SK-N-SH treated with all-trans-retinoic acid at 6 μM for 48 hours (cell line): ENCODE results near the gene RUNX3.

Experiments
- GLIS3 ChIP-seq: fragments of 250-450 bp; sonication (Bioruptor Pico); IDR thresholded peaks from 2 replicates; pipeline ENCODE4 v1.5.0; 2020; ENCODE audit warnings: mild to moderate bottlenecking, moderate library complexity
- ISL1 ChIP-seq: fragments of 250-450 bp; sonication (Bioruptor Pico); IDR thresholded peaks from 2 replicates; pipeline ENCODE4 v2.1.2; 2022; ENCODE audit warnings: mild to moderate bottlenecking, moderate library complexity
- PATZ1 ChIP-seq: fragments of 250-450 bp; sonication (Bioruptor Pico); IDR thresholded peaks from 2 replicates; pipeline ENCODE4 v1.8.0; 2020; ENCODE audit warnings: mild to moderate bottlenecking, moderate library complexity, borderline replicate concordance
- RARB ChIP-seq: fragments of 250-450 bp; sonication (Bioruptor Pico); IDR thresholded peaks from 2 replicates; pipeline ENCODE4 v1.8.0; 2021; ENCODE audit warnings: mild to moderate bottlenecking, moderate library complexity
- TCF4 ChIP-seq: fragments of 250-450 bp; sonication (Bioruptor Pico); IDR thresholded peaks from 2 replicates; pipeline ENCODE4 v1.8.0; 2021; ENCODE audit warnings: mild to moderate bottlenecking, moderate library complexity, borderline replicate concordance
- ZFP3 ChIP-seq: fragments of 250-450 bp; sonication (Bioruptor Pico); IDR thresholded peaks from 2 replicates; pipeline ENCODE4 v1.5.0; 2020; ENCODE audit warnings: mild to moderate bottlenecking, moderate library complexity

- TF ChIP-seq RARB = no peak
- TF ChIP-seq PATZ1 (CRISPR knock-in tag) = no peak
- TF ChIP-seq GLIS3 (CRISPR knock-in tag) = no peak
- TF ChIP-seq ISL1 (CRISPR knock-in tag) = no peak
- TF ChIP-seq ZFP3 = no peak
- TF ChIP-seq TCF4 (CRISPR knock-in tag) = no peak
Measured at GRCh38 chr1:24875257-24875656, 54.8 kb downstream of the RUNX3 start.
